ENCODE data around the gene ABHD12. TPM values are rescaled to one million over a fixed set of nuclear protein-coding genes. Genes with fewer than 3 reads are reported as not detected.

Gene ABHD12
- total and polyA plus RNA-seq, 8 donors, result 11.1 to 99.1 (median 44.0) TPM

- Histone ChIP-seq H3K4me3 (no peak overlapping the region), H3K36me3 (no peaks in the 10 kb centered on the region), H3K9me3 (peaks cover 14 to 26% (median 19%) of the 10 kb centered on the region in 4 donors), H3K4me1 (peaks cover 0 to 18% (median 0%) of the 10 kb centered on the region in 4 donors), H3K27ac (no peak overlapping the region), H3K27me3 (peaks cover 0 to 3% (median 0%) of the 10 kb centered on the region in 3 donors)
- no peak for TF ChIP-seq POLR2A (IDR thresholded peaks at IDR 0.05)
- peak in 4 of 7 experiments; percentile 34 to 62 (median 46) for TF ChIP-seq CTCF (IDR thresholded peaks at IDR 0.05)
- no peak for TF ChIP-seq EP300 (IDR thresholded peaks at IDR 0.05)
- TF ChIP-seq POLR2AphosphoS5 (IDR thresholded peaks at IDR 0.05), result no peak
- peak; percentile 45 to 83 for DNase-seq
- WGBS, 5 donors, result 15 to 19% (median 17%) methylated on average over 5 of the region's 5 CpGs
- intact Hi-C loops (cut with DNase I; ENCODE audit: low total_unique reads), result loop anchor here (5.0 kb wide), 1 partner anchor 102 kb away; no protein-coding TSS in a partner anchor
Observed at GRCh38 chr20:25399037-25399430, 8.4 kb upstream of the ABHD12 start.

GRCh38 chr20:25398376-25399036, 7.9 kb upstream of the ABHD12 start:
- 37 to 53% (median 49%) methylated on average over 4 of the region's 4 CpGs for WGBS, 5 donors
- Histone ChIP-seq H3K4me1 (peaks cover 0 to 18% (median 0%) of the 10 kb centered on the region in 4 donors), H3K27ac (no peak overlapping the region), H3K4me3 (no peak overlapping the region), H3K36me3 (no peaks in the 10 kb centered on the region), H3K9me3 (peaks cover 12 to 21% (median 17%) of the 10 kb centered on the region in 4 donors), H3K27me3 (peaks cover 0 to 3% (median 0%) of the 10 kb centered on the region in 3 donors)
- no peak for DNase-seq
- no peak for TF ChIP-seq EP300 (IDR thresholded peaks at IDR 0.05)
- TF ChIP-seq POLR2A (IDR thresholded peaks at IDR 0.05), result no peak
- no peak for TF ChIP-seq POLR2AphosphoS5 (IDR thresholded peaks at IDR 0.05)
- TF ChIP-seq CTCF (IDR thresholded peaks at IDR 0.05), result no peak
- intact Hi-C loops (cut with DNase I; ENCODE audit: low total_unique reads), result loop anchor here (5.0 kb wide), 1 partner anchor 101 kb away; no protein-coding TSS in a partner anchor

GRCh38 chr20:25397821-25398220, 7.2 kb upstream of the ABHD12 start:
- TF ChIP-seq EP300 (IDR thresholded peaks at IDR 0.05) (no peak), POLR2A (IDR thresholded peaks at IDR 0.05) (no peak), CTCF (IDR thresholded peaks at IDR 0.05) (no peak), POLR2AphosphoS5 (IDR thresholded peaks at IDR 0.05) (no peak)
- no peak overlapping the region for H3K4me3 ChIP-seq
- no peaks in the 10 kb centered on the region for H3K36me3 ChIP-seq
- peaks cover 0 to 3% (median 0%) of the 10 kb centered on the region in 3 donors for H3K27me3 ChIP-seq
- DNase-seq, result peak in 1 of 2 donors; percentile 64
- intact Hi-C loops (cut with DNase I; ENCODE audit: low total_unique reads), result loop anchor here (5.0 kb wide), 1 partner anchor 101 kb away; no protein-coding TSS in a partner anchor
- H3K9me3 ChIP-seq, result peaks cover 5 to 14% (median 10%) of the 10 kb centered on the region in 4 donors
- H3K27ac ChIP-seq, result no peak overlapping the region
- WGBS, 5 donors, result 31 to 64% (median 46%) methylated on average over 1 of the region's 1 CpG
- H3K4me1 ChIP-seq, result peaks cover 0 to 18% (median 0%) of the 10 kb centered on the region in 4 donors

GRCh38 chr20:25397096-25397495, 6.5 kb upstream of the ABHD12 start:
- Histone ChIP-seq H3K9me3 (peaks cover 0 to 7% (median 3%) of the 10 kb centered on the region in 4 donors), H3K4me1 (peaks cover 0 to 18% (median 0%) of the 10 kb centered on the region in 4 donors), H3K36me3 (no peaks in the 10 kb centered on the region), H3K27me3 (peaks cover 0 to 3% (median 0%) of the 10 kb centered on the region in 3 donors), H3K27ac (no peak overlapping the region), H3K4me3 (no peak overlapping the region)
- WGBS, 5 donors, result 51 to 70% (median 60%) methylated on average over 6 of the region's 6 CpGs
- no peak for TF ChIP-seq POLR2AphosphoS5 (IDR thresholded peaks at IDR 0.05)
- no peak for TF ChIP-seq EP300 (IDR thresholded peaks at IDR 0.05)
- no peak for TF ChIP-seq POLR2A (IDR thresholded peaks at IDR 0.05)
- TF ChIP-seq CTCF (IDR thresholded peaks at IDR 0.05), result no peak
- intact Hi-C loops (cut with DNase I; ENCODE audit: low total_unique reads), result loop anchor here (5.0 kb wide), 1 partner anchor 100 kb away; no protein-coding TSS in a partner anchor
- DNase-seq, result no peak

All from stomach (tissue), 9 donors.